Epidermal melanocyte (primary cell): ENCODE results near the gene MAGT1.
A peak's percentile ranks its signal among the peaks of the same experiment; 100 is the strongest.
"Not testable (repeated sequence)": the region's sequence is repeated elsewhere in the genome, so short reads cannot be mapped to it uniquely, and the experiment has no call there.

Experiments
- DNase-seq: peaks from one replicate; pipeline ENCODE4 v3.0.0; 2011; ENCODE audit warnings: low spot score; ENCODE audit not compliant: insufficient read length

MAGT1 gene

DNA sequence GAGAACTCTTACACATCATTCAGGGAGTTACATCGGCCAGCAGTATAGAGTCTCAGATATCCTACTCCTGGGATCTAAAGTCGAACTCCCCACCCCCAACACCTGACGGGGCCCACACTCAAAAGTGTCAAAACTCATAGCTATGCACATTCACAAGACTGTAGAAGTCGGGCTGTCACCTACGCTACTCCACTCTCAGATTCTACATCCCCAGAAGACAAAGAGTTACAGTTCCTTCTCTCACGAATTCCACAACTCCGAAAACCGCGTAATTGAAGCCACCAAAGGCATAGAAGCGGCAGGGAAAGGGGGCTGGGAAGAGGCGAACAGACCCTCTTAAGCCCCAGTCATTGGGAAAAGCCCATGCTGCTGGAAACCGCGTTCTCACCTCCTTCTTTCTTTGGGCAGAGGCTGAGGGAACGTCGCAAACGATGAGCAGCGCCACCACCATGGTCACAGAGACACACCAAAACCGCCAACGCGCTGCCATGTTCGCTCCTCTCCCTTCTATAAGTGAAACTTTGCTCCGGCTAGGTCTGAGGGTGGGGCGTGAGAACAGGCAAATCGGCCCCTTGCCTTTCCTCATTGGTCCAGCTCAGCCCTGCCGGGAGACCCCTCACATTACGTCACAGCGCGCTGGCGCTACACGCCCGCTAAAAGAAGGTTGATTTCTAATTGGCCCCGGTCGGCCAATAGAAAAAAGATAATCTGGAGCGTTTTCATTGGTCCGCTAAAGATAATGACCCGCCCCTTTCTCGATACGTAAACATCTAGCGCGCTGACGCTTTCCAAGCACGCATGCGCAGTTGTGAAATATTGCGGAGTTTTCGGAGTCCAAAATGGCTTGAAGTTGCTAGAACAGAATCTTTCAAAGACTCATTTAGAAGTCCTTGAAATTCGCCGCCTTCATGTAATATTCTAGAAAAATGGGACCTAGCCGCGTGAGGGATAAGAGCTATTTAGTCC, at the start of gene MAGT1:
TSS of gene MAGT1 (minus strand) at position 515 of the 966 bp plus-strand sequence. CDS start at position 490, 25 bp downstream.
- DNase-seq = peak; percentile 38

DNA sequence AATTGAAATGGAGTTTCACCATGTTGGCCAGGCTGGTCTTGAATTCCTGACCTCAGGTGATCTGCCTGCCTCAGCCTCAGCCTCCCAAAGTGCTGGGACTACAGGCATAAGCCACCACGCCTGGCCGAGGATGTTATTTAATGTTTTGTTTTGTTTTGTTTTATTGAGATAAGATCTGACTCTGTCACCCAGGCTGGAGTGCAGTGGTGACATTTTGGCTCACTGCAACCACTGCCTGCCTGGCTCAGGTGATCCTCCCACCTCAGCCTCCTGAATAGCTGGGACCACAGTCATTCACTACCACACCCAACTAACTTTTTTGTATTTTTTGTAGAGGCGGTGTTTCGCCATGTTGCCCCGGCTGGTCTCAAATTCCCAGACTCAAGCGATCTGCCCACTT, 49.8 kb upstream of the MAGT1 start:
- DNase-seq = not testable (repeated sequence)

DNA sequence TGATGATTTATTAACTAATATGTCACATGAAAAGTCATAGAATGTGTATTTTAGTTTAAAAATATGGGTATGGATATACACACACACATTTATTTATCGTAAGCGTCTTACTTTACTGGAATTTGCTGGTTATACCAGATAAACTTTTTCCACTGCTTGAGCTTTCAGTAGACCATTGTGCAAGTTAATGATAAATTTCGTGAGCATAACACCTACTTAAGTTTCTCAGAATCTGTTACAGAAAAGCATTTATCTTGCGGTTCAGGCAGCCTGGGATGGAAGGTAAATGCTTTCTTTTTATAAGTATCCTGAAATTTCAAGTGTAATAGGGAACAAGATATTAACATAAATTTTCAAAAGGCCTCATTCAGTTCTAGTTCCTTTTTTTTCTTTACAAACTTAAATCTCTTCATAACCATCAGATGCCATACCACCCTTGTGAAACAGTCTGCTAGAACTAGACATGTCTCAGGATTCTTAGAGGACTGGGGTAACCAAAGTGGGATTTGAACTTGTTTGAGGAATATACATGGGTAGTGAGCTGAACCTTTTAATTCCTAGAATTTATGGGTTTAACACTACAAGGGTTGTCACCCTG, 42.9 kb upstream of the MAGT1 start:
- no peak for DNase-seq

DNA sequence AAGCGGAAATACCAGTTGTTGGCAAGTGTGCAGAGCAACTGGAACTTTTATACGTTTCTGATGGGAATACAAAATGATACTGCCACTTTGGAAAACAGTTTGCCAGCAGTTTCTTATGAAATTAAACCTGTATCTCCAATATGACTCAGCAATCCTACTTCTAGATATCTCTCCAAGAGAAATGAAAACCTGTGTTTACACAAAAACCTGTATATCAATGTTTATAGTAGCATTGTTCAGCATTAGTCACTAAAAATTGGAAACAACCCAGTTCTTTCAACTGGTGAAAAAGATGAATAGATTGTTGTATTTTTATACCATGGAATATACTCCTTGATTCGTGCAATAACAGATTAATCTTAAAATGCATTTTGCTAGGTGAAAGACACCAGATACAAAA, 42.1 kb upstream of the MAGT1 start:
- DNase-seq = no peak

DNA sequence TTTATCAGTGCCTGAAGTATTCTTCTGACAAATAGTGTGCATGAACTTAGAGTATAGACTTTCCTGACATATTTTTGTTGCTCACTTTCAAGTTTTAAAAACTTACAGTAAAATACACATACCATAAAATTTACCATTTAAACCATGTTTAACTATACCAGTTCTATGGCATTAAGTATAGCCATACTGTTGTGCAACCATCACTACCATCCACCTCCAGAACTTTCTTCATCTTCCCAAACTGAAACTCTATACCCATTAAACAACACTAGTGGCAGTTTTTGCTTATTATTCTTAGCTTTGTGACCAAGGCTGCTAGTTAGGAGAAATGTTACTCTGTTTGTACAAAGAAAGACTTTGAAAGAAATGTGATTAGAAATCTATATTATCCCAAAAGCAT, 41.1 kb upstream of the MAGT1 start:
- DNase-seq = no peak

DNA sequence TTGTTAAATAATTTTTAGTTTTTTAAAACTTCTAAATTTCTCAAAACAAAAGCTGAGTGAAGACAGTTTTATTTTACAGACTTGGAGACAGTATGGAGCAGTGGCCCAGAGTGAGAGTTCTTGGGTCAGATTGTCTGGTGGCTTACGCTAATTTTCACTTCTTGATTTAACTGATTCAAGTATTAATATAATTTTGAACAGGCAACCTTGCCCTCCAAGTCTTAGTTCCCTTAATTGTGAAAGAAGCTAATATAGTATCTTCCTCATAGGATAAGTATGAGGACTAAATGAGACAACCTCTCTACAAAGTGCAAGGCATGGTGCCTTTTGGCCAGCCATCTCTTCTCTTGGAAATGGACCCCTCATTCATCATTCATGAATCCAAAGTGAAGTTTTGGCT, 40.7 kb upstream of the MAGT1 start:
- no peak for DNase-seq

DNA sequence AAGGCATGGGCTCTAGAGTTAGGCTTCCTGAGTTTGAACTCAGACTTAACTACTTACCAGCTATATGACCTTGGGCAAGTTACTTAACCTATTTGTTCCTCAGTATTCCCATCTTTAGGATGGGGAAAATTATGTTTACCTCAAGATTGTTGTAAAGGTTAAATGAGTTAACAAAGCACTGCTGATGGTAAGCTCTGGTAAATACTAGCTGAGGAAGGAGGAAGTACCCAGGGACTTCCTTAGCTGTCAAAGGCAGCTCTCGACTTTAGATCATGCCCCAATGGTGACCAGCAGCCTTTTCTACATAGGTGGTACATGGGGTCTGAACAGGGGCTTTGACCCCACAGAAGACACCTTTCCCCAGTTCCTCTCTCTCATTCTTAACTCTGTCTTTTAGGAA, 35.3 kb upstream of the MAGT1 start:
- no peak for DNase-seq

DNA sequence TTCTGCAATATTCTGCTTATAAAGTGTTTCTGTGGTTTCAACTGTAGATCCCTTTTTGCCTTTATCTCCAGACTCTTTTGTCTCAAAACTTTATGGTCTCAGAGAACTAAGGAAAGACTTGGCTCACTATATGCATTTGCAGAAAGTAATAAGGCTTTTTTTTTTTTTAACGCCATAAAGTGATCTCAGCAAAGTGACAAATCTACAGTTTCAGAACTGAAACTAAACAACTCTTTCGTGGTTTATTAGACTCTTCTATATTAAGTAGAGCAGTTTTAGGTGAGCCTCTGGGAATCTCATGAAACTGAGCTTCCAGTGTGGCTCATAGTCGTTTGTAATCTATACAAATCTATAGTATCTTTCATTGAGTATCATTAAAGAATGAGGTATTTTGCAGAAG, 30.5 kb upstream of the MAGT1 start:
- no peak for DNase-seq

DNA sequence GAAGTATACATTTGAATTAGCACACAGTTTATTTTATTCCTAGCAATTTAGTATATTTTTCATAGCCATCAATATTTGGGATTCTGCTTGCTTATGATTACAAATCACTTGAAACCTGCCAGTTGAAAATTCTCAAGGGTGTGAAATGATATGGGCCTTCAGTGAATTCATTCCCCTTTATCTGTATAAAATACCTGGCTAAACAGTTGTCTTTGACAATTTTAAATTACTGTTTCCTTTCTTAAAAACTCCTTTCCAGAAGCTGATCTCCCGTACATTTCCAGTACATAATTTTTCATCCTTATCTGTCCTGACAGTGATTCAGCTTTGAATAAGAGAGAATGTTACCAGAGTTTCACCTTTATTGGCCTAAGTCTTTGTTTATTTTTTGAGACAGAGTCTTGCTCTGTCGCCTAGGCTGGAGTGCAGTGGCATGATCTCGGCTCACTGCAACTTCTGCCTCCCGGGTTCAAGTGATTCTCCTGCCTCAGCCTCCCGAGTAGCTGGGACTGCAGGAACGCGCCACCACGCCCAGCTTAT, 29.2 kb upstream of the MAGT1 start:
- DNase-seq = no peak

DNA sequence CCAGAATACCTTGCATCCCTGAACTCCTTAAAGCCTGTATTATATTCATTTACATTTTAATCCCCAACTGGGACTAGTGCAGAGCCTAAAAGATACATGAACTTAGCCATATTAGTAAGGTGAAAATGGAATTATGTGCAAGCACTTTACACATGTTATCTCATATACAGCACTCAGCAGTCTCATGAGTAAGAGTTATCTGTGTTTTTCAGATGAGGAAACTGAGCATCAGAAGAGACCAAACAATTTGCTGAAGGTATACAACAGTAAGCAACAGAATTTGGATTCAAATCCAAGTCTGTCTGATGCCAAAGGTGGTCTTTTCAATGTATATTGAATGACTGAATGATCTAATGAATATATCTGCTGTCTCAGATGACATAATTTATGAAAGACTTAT, 27.6 kb upstream of the MAGT1 start:
- no peak for DNase-seq

DNA sequence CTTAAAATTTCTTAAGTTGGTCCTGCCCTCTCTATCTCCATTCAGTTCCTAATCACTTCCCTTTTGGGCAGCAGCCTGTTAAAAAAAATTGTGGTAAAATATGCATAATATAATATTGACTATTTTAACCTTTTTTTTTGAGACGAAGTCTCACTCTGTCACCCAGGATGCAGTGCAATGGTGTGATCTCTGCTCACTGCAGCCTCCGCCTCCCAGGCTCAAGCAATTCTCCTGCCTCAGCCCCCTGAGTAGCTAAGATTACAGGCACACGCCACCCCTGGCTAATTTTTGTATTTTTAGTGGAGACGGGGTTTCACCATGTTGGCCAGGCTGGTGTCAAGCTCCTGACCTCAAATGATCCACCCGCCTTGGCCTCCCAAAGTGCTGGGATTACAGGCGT, 24.1 kb upstream of the MAGT1 start:
- DNase-seq = not testable (repeated sequence)

DNA sequence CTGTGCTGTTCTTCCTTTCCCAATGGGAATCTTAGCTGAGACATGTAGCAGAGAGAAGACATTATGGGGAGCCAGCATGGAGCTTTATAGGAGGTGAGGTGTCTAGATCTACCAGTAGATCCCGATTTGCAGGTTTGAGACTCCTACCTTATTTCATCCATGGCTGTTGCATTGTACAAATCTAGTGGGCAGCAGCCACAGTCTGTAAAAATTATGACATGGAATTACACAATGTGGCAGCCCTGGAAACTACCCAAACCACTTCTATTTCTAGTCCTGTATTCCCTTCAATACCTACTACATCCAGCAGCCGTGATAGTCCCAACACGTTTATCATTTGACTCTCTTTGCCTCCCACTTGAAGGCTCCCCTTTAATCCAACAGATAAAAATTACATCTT, 23.3 kb upstream of the MAGT1 start:
- DNase-seq = no peak

DNA sequence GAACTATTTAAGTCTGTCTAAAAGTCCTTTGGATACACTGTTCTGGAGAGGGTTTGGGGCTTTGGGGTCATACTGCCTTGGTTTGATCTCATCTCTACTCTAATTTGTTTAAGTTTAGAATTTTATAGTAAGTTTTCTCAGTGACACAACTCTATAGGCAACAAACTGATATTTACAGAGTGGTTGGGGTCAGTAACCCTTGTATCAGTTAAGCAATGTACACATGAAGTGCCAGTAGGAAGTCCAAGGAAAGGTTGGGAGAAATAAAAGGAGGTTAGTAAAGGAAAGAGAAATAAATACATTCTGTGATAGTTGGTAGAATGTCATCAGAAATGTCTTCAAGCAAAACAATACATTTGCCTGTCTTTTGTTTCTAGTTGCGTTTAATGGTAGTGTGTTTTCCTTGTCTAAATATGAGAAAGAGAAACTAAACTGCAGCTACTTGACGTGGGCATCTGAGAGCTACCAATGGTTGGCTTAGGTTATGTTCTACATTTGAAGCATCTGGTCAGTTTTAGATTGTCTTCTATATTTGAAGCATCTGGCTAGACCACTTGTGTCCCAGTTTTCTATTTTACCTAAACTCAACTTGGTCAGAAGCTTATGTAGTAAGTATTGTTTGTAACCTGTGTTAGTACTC, 22.2 kb upstream of the MAGT1 start:
- DNase-seq = no peak

DNA sequence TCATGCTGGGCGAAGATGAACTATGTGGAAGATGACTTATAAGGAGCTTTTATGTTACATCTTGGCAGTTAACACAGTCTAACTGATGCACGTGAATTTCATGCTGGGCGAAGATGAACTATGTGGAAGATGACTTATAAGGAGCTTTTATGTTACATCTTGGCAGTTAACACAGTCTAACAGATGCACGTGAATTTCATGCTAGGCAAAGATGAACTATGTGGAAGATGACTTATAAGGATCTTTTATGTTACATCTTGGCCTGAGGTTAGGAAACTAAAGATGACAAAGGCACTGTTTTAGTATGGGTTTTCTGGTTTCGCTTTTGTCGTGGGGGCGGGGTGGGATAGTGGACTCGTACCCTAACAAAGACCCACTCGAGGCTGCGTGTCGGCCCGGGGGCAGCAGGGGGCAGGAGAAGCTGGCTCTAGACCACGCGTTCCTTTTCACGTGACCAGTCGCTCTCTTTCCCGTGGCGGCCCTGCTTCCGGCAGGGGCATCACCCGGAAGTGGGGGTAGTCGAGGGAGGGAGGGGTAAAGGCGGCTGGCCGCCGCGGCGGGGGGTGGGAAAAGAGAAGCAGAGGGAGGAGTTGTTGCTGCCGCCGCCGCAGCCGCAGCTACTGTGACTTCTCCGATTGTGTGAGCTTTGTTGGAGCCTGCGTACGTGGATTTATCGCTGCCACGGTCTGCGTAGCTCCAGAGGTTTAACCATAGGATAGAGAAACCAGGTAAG, 15.0 kb upstream of the MAGT1 start, which contains the start of gene ATP7A:
TSS of gene ATP7A (plus strand) at position 586 of the 733 bp plus-strand sequence. CDS start 60,949 bp downstream, outside the sequence.
- DNase-seq = peak; percentile 71

DNA sequence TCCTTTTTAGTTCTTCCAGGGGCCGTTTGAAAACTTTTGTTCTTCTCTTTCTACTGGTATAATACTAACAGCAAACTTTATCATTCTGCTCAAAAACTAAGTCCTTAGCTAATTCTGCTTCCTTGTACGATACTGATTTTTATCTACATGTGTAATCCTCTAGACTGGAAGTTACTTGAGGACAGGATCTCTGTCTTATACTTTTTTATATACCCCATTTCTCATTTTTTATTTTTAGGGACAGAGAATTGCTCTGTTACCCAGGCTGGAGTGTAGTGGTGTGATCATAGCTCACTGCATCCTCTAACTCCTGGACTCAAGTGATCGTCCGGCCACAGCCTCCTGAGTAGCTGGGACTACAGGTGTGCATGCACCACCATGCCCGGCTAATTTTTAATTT, 6.3 kb upstream of the MAGT1 start:
- DNase-seq = no peak

DNA sequence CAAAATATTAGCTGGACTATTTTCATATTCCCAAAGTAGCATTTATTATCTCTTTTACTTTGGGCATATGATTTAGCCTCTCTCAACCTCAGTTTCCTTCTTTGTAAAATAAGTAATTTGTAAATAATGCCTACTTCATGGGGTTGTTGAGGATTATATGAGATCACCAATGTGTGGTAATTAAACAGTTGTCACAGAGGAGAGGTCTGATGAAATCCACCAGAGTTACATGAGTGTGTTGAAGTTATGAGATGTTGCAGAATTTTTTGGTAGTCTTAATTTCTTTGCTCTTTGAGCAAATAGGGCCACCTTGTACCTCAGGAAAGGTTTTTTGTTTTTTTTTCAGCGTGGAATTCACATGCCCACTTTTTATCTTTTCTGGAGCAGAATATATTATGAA, 5.5 kb upstream of the MAGT1 start:
- no peak for DNase-seq

DNA sequence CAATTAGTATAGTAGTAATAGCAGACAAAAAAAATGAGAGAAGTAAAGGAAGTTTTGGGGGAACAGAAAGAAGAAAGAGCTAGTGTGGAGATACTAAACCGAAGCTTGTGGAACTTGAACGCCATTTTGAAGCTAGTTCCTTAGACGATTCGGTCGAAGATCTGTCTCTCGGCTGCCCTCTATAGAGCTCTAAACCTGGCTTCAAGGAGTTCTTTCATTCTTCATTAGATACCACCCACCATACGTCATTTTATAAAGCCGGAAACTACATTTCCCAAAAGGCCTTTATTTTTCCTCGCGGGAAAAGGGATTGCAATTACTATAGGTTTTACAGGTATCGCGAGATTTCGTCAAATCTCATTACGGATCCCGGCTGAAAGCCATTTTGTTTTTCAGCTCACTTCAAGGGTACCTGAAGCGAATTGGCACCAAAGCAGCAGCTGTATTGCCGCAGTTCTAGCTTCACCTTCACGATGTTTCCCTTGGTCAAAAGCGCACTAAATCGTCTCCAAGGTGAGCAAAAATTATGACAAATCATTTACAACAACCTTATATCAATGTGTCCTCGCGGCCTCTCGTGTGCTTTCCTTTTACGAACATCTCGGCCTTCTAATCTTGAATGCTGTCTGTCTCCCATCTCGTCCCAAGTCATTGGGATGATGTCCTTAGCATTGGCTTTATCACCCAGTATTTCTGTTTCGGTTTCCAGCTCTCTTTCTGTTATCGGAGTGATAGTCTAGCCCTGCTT, 4.0 kb upstream of the MAGT1 start, which contains the start of gene COX7B:
TSS of gene COX7B (plus strand) at position 388 of the 748 bp plus-strand sequence. CDS start at position 474, 86 bp downstream.
- peak; percentile 52 for DNase-seq

DNA sequence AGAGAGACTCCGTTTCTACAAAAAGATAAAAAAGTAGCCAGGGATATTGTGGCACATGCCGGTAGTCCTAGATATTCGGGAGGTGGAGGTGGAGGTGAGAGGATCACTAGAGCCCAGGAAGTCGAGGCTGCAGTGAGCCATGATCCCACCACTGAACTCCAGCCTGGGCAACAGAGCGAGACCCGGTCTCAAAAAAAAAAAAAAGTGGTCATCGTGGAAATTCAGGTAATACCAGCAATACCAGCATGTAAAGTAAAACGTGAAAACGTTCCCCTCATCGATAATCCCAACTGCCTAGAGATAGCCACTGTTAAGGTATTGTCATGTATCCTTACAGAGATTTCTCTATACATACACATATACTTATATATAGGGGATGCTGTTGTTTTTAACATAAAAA, 1.5 kb downstream of the MAGT1 start:
- DNase-seq = no peak

DNA sequence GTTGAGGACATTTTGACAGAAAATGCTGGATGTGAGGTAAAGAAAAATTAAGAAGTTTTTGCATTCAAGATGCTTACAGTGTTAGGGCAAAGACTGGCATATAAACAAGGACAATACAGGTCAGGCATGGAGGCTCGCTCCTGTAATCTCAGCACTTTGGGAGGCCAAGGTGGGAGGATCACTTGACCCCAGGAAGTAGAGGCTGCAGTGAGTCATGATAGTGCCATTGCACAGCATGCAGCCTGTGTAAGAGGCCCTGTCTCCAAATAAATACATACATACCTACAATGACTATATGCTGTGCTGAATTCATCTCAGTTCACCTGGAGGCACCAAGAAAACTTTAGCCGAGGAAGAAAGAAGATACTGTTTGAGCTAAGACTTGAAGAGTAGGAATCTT, 2.3 kb downstream of the MAGT1 start:
- no peak for DNase-seq

DNA sequence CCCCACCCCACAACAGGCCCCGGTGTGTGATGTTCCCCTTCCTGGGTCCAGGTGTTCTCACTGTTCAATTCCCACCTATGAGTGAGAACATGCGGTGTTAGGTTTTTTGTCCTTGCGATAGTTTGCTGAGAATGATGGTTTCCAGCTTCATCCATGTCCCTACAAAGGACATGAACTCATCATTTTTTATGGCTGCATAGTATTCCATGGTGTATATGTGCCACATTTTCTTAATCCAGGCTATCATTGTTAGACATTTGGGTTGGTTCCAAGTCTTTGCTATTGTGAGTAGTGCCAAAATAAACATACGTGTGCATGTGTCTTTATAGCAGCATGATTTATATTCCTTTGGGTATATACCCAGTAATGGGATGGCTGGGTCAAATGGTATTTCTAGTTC, 13.8 kb downstream of the MAGT1 start:
- not testable (repeated sequence) for DNase-seq
